ENCODE measurements around the gene ZNF385A. TPM values are rescaled to one million over a fixed set of nuclear protein-coding genes. Genes with fewer than 3 reads are reported as not detected.

Gene ZNF385A
- total and polyA plus RNA-seq, 9 of the 15 experiments (the other 6 are each of a cell fraction or from before 2014, with no cell fraction given): 1.0 to 111 (median 7.7) TPM

DNA sequence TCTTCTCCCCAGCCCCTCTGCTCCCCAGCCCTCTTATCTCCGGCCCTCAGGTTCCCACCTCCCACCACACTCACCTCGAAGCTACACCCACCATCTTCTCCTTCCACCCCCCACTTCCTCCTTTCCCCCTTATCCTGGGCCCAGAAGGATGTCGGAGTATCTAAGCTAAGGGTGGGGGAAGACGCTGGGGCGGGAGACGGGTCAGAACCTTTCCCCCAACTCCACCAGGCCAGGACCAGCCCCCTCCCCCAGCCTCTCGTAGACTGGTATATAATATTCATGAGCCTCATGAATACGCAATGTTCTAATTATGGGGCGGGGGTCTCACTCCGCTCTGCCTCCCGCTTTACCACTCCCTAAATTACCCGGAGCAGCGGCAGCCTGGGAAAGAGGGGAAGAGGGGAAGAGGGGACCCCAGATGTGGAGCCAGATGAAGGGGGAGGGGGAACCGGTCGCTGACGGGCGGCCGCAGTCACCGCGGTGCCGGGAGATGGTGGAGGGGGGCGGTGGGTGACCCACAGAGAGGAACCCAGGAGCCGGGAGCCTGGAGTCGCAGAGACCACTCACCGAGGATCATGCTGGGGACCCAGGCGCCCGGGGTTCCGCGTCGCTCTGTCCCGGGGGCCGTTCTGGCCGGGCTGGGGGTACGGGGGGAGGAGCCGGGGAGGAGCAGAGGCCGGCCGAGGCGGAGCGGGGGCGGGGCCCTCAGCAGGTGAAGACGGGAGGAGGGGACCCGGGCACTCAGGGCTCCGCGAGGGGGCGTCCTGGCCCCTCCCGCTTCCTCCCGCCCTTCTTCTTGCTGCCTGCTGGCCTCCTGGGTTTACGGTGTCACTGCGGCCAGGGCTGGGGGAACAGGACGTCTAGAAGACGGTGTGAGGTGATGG lies 6.4 kb upstream of the ZNF385A start (continued):
- TF ChIP-seq STAT5B (CRISPR knock-in tag; IDR thresholded peaks at IDR 0.05) (no peak), SMARCA4 (IDR thresholded peaks at IDR 0.05) (0 out of 2 replicates have a peak, but pooled peaks have one; percentile 15), OTX1 (CRISPR knock-in tag; IDR thresholded peaks at IDR 0.05) (no peak), ZNF12 (CRISPR knock-in tag; IDR thresholded peaks at IDR 0.05) (no peak), NR3C1 (CRISPR knock-in tag; IDR thresholded peaks at IDR 0.05) (no peak), SREBF1 (IDR thresholded peaks at IDR 0.05; ENCODE audit: borderline replicate concordance, low read depth, low read length) (no peak), ETV1 (tag; conservative IDR thresholded peaks at IDR 0.05; ENCODE audit: low read depth) (no peak), RB1 (IDR thresholded peaks at IDR 0.05; ENCODE audit: low read depth) (peak; percentile 87), ZSCAN29 (IDR thresholded peaks at IDR 0.05) (no peak), TGIF2 (CRISPR knock-in tag; IDR thresholded peaks at IDR 0.05) (no peak), PHF20 (IDR thresholded peaks at IDR 0.05; ENCODE audit: partially characterized antibody) (no peak), ZNF444 (CRISPR knock-in tag; IDR thresholded peaks at IDR 0.05) (0 out of 2 replicates have a peak, but pooled peaks have one; percentile 48), CREBBP (IDR thresholded peaks at IDR 0.05; ENCODE audit: low read depth, low read length) (no peak), EGR1 (conservative IDR thresholded peaks at IDR 0.05) (peak; percentile 95), SIX5 (IDR thresholded peaks at IDR 0.05; ENCODE audit: borderline replicate concordance in 1 of 2, insufficient read depth in 1 of 2, low read depth in 1 of 2, low read length in 2 of 2) (no peak), SMARCE1 (IDR thresholded peaks at IDR 0.05) (no peak; the same call in 1 of the 2 replicates), EHMT2 (IDR thresholded peaks at IDR 0.05) (no peak), ZBED1 (IDR thresholded peaks at IDR 0.05) (no peak), RNF2 (IDR thresholded peaks at IDR 0.05) (no peak)
- TF ChIP-seq, protein P1, sequence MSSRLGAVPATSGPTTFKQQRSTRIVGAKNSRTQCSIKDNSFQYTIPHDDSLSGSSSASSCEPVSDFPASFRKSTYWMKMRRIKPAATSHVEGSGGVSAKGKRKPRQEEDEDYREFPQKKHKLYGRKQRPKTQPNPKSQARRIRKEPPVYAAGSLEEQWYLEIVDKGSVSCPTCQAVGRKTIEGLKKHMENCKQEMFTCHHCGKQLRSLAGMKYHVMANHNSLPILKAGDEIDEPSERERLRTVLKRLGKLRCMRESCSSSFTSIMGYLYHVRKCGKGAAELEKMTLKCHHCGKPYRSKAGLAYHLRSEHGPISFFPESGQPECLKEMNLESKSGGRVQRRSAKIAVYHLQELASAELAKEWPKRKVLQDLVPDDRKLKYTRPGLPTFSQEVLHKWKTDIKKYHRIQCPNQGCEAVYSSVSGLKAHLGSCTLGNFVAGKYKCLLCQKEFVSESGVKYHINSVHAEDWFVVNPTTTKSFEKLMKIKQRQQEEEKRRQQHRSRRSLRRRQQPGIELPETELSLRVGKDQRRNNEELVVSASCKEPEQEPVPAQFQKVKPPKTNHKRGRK (tag; IDR thresholded peaks at IDR 0.05): no peak
- TF ChIP-seq, protein P2, sequence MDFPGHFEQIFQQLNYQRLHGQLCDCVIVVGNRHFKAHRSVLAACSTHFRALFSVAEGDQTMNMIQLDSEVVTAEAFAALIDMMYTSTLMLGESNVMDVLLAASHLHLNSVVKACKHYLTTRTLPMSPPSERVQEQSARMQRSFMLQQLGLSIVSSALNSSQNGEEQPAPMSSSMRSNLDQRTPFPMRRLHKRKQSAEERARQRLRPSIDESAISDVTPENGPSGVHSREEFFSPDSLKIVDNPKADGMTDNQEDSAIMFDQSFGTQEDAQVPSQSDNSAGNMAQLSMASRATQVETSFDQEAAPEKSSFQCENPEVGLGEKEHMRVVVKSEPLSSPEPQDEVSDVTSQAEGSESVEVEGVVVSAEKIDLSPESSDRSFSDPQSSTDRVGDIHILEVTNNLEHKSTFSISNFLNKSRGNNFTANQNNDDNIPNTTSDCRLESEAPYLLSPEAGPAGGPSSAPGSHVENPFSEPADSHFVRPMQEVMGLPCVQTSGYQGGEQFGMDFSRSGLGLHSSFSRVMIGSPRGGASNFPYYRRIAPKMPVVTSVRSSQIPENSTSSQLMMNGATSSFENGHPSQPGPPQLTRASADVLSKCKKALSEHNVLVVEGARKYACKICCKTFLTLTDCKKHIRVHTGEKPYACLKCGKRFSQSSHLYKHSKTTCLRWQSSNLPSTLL (IDR thresholded peaks at IDR 0.05): no peak
- TF ChIP-seq, protein P3, sequence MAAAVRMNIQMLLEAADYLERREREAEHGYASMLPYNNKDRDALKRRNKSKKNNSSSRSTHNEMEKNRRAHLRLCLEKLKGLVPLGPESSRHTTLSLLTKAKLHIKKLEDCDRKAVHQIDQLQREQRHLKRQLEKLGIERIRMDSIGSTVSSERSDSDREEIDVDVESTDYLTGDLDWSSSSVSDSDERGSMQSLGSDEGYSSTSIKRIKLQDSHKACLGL (CRISPR knock-in tag; IDR thresholded peaks at IDR 0.05; ENCODE audit: borderline replicate concordance, poor library complexity, severe bottlenecking): no peak
- TF ChIP-seq, protein P4, sequence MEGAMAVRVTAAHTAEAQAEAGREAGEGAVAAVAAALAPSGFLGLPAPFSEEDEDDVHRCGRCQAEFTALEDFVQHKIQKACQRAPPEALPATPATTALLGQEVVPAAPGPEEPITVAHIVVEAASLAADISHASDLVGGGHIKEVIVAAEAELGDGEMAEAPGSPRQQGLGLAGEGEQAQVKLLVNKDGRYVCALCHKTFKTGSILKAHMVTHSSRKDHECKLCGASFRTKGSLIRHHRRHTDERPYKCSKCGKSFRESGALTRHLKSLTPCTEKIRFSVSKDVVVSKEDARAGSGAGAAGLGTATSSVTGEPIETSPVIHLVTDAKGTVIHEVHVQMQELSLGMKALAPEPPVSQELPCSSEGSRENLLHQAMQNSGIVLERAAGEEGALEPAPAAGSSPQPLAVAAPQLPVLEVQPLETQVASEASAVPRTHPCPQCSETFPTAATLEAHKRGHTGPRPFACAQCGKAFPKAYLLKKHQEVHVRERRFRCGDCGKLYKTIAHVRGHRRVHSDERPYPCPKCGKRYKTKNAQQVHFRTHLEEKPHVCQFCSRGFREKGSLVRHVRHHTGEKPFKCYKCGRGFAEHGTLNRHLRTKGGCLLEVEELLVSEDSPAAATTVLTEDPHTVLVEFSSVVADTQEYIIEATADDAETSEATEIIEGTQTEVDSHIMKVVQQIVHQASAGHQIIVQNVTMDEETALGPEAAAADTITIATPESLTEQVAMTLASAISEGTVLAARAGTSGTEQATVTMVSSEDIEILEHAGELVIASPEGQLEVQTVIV (CRISPR knock-in tag; IDR thresholded peaks at IDR 0.05; ENCODE audit: borderline replicate concordance): no peak
